Right atrium auricular region (tissue), 2 donors: Measurements from ENCODE around the gene SFXN5. TPM values are rescaled to one million over a fixed set of nuclear protein-coding genes. Genes with fewer than 3 reads are reported as not detected.

Experiments
- DNase-seq: peaks from one replicate; pipeline ENCODE4 v3.0.0-alpha.2; 2019; ENCODE audit warnings: low spot score
- H3K27ac ChIP-seq, 2 donors: fragments of 200-600 bp; sonication (generic); 1 replicate in 1 of 2; 2 replicates in 1 of 2; pipeline ENCODE4 v1.5.1; 2016 to 2019
- H3K27me3 ChIP-seq, 2 donors: fragments of 200-600 bp; sonication (generic); one replicate each; pipeline versions ENCODE4 v1.5.1 to v1.6.0; 2017 to 2019
- H3K36me3 ChIP-seq: fragments of 200-600 bp; sonication (generic); one replicate; pipeline ENCODE4 v1.5.1; 2016
- H3K4me1 ChIP-seq, 2 donors: fragments of 200-600 bp; sonication (generic); one replicate each; pipeline versions ENCODE4 v1.5.1 to v1.6.0; 2017 to 2019
- H3K4me3 ChIP-seq, 2 donors: fragments of 200-600 bp; sonication (generic); 1 replicate in 1 of 2; 2 replicates in 1 of 2; pipeline ENCODE4 v1.5.1; 2017 to 2019; ENCODE audit warnings: mild to moderate bottlenecking in 1 of 2, moderate library complexity in 1 of 2
- H3K9me3 ChIP-seq, 2 donors: fragments of 200-600 bp; sonication (generic); one replicate each; pipeline ENCODE4 v1.5.1; 2019
- total RNA-seq, 2 donors: library from RNA; depleted of rRNA; stranded (reverse); fragments of >200 nt; gene quantifications; one replicate each; pipeline ENCODE4 v1.1.0, GENCODE V29; 2016
- TF ChIP-seq, protein P1 (sequence below), 2 donors: fragments of 200-600 bp; sonication (generic); IDR thresholded peaks; one replicate each; pipeline ENCODE4 v1.5.1; 2019; ENCODE audit warnings: antibody characterized with exemption in 2 of 2

Gene SFXN5
- total RNA-seq, 2 donors from 2014 or later: 4.5 to 5.8 TPM

DNA sequence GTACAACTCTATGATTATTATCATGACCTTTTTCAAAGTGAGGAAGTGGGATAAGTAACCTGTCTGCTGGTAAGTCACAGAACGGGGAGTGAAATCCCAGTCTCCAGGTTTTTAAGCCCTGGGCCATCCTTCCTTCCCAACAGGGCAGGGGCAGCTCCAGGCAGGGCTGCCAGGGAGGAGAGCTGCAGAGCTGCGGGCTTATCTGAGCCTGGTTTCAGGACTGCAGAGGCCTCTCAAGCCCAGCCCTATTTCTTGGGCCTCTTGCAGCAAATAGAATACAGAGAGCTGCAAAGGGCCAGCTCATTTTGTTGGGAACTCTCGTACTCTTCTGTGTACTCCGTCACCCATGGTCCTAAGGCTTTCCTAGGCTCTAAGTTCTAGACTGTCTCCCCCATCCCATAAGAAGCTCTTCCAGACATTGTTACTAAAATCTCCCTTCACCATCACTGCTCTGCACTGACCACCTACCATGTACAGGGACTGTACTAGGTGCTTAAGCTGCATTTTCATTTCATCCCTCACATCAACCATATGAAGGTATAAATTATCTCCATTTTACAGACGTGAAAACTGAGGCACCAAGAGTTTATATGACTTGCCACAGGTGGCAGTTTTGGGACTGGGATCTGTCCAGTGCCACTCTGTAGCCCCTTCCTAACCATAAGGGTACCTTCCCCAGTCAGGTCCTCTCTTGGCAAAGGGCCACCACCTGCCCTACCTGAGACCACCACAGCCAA, 38.1 kb upstream of the SFXN5 start:
- Histone ChIP-seq H3K36me3 (no peaks in the 10 kb centered on the region), H3K27ac (no peak overlapping the region), H3K9me3 (no peaks in the 10 kb centered on the region), H3K4me3 (no peak overlapping the region), H3K27me3 (no peaks in the 10 kb centered on the region), H3K4me1 (peaks cover 0 to 63% of the 10 kb centered on the region in 2 donors)
- no peak for DNase-seq
- TF ChIP-seq, protein P1, sequence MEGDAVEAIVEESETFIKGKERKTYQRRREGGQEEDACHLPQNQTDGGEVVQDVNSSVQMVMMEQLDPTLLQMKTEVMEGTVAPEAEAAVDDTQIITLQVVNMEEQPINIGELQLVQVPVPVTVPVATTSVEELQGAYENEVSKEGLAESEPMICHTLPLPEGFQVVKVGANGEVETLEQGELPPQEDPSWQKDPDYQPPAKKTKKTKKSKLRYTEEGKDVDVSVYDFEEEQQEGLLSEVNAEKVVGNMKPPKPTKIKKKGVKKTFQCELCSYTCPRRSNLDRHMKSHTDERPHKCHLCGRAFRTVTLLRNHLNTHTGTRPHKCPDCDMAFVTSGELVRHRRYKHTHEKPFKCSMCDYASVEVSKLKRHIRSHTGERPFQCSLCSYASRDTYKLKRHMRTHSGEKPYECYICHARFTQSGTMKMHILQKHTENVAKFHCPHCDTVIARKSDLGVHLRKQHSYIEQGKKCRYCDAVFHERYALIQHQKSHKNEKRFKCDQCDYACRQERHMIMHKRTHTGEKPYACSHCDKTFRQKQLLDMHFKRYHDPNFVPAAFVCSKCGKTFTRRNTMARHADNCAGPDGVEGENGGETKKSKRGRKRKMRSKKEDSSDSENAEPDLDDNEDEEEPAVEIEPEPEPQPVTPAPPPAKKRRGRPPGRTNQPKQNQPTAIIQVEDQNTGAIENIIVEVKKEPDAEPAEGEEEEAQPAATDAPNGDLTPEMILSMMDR (IDR thresholded peaks at IDR 0.05): no peak

DNA sequence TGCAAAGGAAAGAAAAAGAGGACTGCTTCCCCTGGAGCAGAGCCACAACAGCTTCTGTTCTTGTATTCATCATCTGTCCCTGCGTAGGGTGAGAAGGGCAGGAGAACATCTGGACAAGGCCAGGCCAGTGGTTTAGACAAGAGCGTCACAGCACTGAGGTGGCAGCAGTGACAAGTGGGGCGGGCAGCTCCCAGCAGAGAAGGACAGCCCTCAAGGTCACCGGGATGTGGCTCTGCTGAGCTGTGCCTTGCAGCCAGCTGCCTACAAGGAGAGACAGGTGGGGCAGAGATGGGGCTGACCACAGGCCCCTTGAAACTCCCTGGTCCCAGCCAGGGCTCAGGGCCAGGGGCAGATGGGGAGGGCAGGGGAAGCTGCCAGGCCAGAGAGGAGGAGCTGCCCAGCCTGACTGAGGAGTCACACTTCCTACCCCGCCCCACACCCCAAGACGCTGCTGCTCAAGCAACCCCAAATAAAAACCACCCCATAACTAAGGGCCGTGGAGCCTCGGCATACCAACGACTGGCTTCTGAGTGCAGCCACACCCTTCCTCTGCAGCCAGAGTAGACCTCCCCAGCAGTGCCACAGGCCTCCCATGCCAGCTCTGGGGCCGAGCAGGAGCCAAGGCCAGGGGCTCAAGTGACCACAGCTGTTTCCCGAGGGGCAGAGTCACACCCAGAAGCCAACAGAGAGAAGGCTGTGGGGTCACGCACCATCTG, 35.9 kb upstream of the SFXN5 start:
- Histone ChIP-seq H3K4me1 (peaks cover 0 to 76% of the 10 kb centered on the region in 2 donors), H3K36me3 (no peaks in the 10 kb centered on the region), H3K27me3 (no peaks in the 10 kb centered on the region), H3K4me3 (no peak overlapping the region), H3K9me3 (no peaks in the 10 kb centered on the region), H3K27ac (peak overlapping the region; percentile 42 to 51)
- no peak for DNase-seq
- TF ChIP-seq, protein P1 (IDR thresholded peaks at IDR 0.05): no peak

DNA sequence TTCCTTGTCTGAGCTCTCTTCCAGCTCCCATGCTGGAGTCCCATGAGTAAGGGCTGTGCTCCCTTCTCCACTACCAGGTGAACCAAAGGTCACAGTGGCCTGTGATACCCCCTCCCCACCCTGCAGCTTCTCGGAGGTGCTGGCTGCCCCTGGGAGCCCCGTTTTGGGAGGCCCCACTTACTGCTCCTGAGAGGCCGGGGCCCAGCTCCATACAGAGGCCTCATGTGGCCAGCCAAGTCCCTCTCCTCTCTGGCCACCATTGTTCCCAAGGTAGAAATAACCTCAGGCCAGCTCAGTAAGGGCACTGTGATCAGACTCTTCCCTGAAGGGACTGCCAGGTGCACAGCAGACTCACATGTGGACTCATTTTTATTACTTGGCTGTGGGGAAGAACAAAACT, 35.3 kb upstream of the SFXN5 start:
- Histone ChIP-seq H3K4me3 (no peak overlapping the region), H3K9me3 (no peaks in the 10 kb centered on the region), H3K4me1 (peaks cover 0 to 73% of the 10 kb centered on the region in 2 donors), H3K36me3 (no peaks in the 10 kb centered on the region), H3K27ac (peak overlapping the region; percentile 42 to 51), H3K27me3 (no peaks in the 10 kb centered on the region)
- TF ChIP-seq, protein P1 (IDR thresholded peaks at IDR 0.05): no peak
- no peak for DNase-seq

DNA sequence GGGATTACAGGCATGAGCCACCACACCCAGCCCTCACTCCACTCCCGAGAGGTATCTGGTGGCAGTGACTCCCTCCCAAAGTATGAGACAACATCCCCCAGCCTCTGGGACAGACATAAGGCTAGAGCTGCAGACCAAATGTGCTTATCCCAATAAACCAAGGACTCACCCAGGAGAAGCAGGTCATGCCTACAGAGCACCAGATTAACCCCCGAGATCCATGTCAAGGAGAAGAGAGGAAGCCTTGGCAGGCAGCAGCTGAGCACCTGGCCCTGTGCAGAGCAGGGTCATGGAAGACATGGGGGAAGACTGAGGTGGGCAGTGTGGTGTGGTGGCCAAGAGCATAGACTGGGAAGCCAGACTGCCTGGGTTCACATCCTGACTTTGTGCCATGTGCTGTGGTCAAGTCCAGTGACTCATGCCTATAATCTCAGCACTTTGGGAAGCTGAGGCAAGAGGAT, 34.0 kb upstream of the SFXN5 start:
- TF ChIP-seq, protein P1 (IDR thresholded peaks at IDR 0.05): no peak
- no peak overlapping the region for H3K4me3 ChIP-seq
- H3K4me1 ChIP-seq: peaks cover 0 to 61% of the 10 kb centered on the region in 2 donors
- no peaks in the 10 kb centered on the region for H3K36me3 ChIP-seq
- no peaks in the 10 kb centered on the region for H3K9me3 ChIP-seq
- no peaks in the 10 kb centered on the region for H3K27me3 ChIP-seq
- no peak for DNase-seq
- no peak overlapping the region for H3K27ac ChIP-seq

DNA sequence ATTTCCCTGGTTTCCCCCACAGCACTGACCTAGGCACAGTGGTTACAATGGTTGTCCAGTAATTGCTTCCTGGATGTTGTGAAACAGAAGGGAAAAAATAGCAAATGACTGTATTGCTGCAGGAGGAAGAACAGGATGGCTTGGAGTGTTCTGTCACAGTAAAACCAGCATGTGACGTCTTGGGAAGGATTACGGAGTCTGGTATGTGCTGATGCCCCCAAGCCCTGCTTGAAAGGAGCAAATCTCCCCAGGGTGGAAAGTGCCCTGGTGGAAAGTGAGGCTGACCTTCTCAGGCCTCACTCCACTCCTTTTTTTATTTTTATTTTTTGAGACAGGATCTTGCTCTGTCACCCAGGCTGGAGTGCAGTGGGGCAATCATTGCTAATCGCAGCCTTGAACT, 33.4 kb upstream of the SFXN5 start:
- Histone ChIP-seq H3K4me3 (no peak overlapping the region), H3K27ac (no peak overlapping the region), H3K27me3 (no peaks in the 10 kb centered on the region), H3K9me3 (no peaks in the 10 kb centered on the region), H3K4me1 (peaks cover 0 to 55% of the 10 kb centered on the region in 2 donors), H3K36me3 (no peaks in the 10 kb centered on the region)
- TF ChIP-seq, protein P1 (IDR thresholded peaks at IDR 0.05): no peak
- no peak for DNase-seq
